ENCODE results near the gene ARHGAP1. TPM values are rescaled to one million over a fixed set of nuclear protein-coding genes. Genes with fewer than 3 reads are reported as not detected.

The ARHGAP1 gene
- polyA plus RNA-seq, 10 donors = 34.3 to 43.3 (median 37.0) TPM

- DNase-seq = peak in 1 of 3 donors; percentile 29
Observed at GRCh38 chr11:46695345-46696211, 4.8 kb downstream of the ARHGAP1 start.

GRCh38 chr11:46694607-46695006 lies 5.8 kb downstream of the ARHGAP1 start:
- DNase-seq = no peak

GRCh38 chr11:46694072-46694471 lies 6.3 kb downstream of the ARHGAP1 start:
- DNase-seq = no peak

DNA sequence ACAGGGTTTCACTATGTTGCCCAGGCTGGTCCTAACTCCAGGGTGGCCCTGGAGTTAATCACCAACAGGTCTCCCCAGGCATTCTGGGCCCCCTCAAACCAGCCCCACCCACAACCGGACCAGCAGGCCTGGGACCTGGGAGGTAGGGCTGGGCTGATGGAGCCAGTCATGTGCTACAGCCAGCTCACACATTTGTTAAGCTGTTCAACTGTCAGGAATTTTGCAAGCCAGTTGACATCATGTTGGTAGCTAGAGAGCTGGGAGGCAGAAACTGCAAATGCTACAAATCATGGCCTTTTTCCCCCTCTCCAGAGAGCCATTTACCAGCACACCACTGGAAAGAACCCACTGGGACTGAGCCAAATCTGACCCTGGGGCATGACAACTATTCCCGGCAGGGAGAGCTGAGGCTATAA lies 6.8 kb downstream of the ARHGAP1 start:
- DNase-seq = no peak

GRCh38 chr11:46692450-46692849 lies 8.0 kb downstream of the ARHGAP1 start:
- no peak for DNase-seq

GRCh38 chr11:46690702-46691101 lies 9.7 kb downstream of the ARHGAP1 start:
- DNase-seq = no peak

- no peak for DNase-seq
Observed at GRCh38 chr11:46686886-46687795, 13.3 kb downstream of the ARHGAP1 start.

DNA sequence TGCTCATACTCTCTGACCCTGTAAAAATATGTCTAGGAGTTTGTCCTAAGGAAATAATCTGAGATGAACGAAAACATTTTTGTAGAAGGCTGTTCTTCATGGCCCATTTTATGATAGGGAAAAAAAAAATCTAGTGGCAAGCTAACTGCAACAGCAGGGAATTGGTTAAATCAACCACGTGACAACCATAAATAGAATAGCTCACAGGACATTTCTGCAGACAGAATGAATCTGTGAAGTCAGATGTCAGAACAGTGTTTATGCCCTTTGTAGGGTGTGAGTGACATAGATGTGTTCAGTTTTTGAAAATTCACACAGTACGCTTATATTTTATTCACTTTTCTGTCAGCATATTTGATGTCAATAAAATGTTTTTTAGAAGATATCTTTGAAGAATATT lies 16.1 kb downstream of the ARHGAP1 start:
- DNase-seq = no peak

- no peak for DNase-seq
Observed at GRCh38 chr11:46682773-46683752, 17.4 kb downstream of the ARHGAP1 start.

- DNase-seq = no peak
Observed at GRCh38 chr11:46681814-46682213, 18.6 kb downstream of the ARHGAP1 start.

GRCh38 chr11:46680815-46681214 lies 19.6 kb downstream of the ARHGAP1 start:
- no peak for DNase-seq

GRCh38 chr11:46680164-46680760 lies 20.2 kb downstream of the ARHGAP1 start:
- no peak for DNase-seq

DNA sequence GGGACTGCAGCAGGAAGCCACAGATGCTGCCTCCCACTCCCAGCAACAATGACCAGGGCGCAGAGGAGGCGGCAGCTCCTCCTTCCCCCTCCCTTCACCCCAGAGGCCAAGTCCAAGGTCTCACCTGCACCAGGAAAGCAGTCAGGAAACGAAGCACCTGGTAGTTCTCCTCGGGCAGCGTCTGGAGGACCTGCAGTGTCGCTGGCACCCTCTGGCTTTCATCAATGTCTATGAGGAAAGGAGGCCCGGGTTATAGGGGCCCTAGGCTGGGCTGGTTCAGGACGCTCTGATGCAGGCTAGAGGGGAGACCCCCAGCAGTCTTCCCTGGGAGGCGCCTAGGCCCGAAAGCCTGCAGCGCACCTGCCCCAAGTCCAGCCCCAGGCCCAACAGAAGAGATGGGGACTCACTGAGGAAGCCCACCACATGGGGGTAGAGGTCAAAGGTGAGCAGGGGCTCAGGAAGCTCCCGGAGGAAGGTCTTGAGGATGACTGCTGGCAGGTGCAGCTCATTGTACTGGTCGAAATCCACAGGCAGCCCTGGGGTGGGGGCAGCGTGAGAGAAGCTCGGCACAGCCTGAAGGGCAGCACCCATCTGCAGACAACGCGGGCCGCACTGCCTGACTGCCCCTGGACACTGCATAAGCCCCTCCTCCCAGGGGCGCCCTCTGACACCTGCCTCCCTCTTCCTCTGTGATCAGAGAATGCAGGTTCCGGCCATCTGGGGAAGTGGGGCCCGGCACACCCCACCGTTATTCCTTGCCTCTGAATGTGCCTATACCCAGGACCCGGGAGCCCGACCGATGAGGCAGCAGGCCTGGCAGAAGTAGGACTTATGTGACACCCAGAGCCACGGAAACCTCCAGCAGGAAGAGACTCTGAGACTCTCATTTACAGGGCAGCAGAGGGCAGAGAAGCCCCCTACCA lies 20.9 kb downstream of the ARHGAP1 start:
- DNase-seq = no peak

DNA sequence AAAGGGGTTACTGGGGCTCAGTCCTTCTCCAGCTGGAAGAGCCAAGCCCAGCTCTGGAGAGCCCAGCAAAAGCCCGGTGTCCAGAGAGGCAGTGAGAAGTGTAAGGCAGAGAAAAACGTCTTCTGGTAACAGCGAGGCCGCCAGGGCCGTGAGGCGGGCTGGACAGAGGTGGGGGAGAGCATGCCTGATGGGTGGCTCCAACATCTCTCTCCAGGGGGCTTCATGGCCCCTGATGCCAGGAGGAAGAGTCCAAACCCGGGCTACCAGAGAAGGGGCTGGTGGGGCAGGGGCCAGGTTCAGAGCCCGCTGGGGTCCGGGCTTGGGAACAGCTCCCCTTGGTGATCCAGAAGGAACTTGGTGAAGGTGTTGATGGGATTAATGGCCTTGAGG lies 21.7 kb downstream of the ARHGAP1 start:
- DNase-seq = no peak

- no peak for DNase-seq
Observed at GRCh38 chr11:46677991-46678740, 22.3 kb downstream of the ARHGAP1 start.

DNA sequence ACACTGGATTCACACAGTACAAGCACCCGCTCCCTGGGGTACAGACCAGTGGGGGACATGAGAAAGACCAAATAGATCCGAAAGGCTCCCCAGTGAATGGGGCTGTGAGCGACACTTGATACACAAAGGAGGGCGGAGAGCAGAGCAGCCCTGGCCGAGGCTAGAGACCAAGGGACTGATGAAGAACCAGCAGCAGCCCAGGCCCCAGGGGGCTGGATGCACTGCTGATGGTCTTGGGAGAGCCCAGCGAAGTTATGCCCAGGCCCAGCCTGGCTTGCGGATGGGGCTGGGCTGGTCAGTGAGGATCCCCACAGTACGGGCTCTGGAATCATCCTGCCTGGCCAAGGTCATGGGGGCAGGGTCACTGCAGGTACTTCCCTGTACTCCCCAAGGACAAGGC lies 23.2 kb downstream of the ARHGAP1 start:
- no peak for DNase-seq

DNA sequence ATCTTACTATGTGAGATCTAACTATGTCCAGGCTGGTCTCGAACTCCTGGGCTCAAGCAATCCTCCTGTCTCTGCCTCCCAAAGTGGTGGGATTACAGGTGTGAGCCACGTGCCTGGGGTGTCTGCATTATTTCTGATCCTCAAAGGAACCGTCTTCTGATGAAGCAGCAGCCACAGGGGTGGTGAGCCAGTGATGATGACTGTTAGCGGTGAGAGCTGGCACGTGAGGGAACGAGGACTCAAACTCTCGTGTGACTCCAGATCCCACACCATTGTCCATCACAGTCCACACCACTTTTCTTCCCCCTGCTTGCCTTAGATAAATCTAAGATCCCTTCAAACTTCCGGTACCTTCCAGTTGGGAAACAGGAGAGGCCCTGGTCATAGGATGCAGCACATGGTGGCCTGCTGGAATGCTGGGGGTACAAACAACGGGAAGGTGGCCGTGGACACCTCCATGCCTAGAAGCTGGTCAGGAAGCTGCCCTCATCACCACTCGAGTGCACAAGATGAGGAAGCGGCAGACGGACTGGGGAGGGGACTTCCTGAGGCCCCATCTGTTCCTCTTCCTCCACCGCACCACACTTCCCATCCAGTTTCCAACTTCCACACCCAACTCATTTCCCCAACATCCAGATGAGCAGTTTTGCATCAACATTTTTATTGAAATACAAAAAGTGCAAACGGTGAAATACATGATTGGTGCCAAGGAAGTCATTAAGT lies 23.8 kb downstream of the ARHGAP1 start:
- peak in 1 of 3 donors; percentile 39 for DNase-seq

- no peak for DNase-seq
Observed at GRCh38 chr11:46675949-46676348, 24.5 kb downstream of the ARHGAP1 start.
